ENCODE results near the gene ASNS. TPM values are rescaled to one million over a fixed set of nuclear protein-coding genes. Genes with fewer than 3 reads are reported as not detected.

ASNS gene
- total and polyA plus RNA-seq, 2 of the 4 experiments (the other 2 are of a cell fraction): 36.6 to 39.4 TPM

GRCh38 chr7:97871659-97872024, 566 bp downstream of the ASNS start:
- POLR2A ChIA-PET (ENCODE audit: unreplicated experiment): no interaction called here
- Histone ChIP-seq H2BK15ac (ENCODE audit: low read depth, low read length) (no peak overlapping the region), H3K18ac (ENCODE audit: low read depth, low read length) (no peak overlapping the region), H4K91ac (ENCODE audit: insufficient read depth, low read depth, low read length) (peak overlapping the region; percentile 96), H4K8ac (ENCODE audit: low read depth in 2 of 2, low read length in 2 of 2) (peak overlapping the region; percentile 64 to 91; a peak in 2 of 4 replicates), H3K4ac (ENCODE audit: low read depth, low read length) (peak overlapping the region; percentile 97), H3K27me3 (ENCODE audit: control insufficient read depth, insufficient read depth, low read length) (no peaks in the 10 kb centered on the region), H3K56ac (ENCODE audit: extremely low read depth, insufficient read depth, low read length) (0 out of 2 replicates have a peak overlapping the region, but pooled peaks have one; percentile 1), H3K36me3 (ENCODE audit: control insufficient read depth, insufficient read depth, low read length) (peaks cover 7% of the 10 kb centered on the region; the same call in 1 of the 2 replicates), H3K9me3 (ENCODE audit: control insufficient read depth, insufficient read depth, low read length) (no peaks in the 10 kb centered on the region), H3K79me1 (ENCODE audit: low read depth in 1 of 2, low read length in 2 of 2) (peaks cover 9 to 17% of the 10 kb centered on the region in 2 experiments; a peak in 2 of 4 replicates), H3K9me1 (ENCODE audit: insufficient read depth, low read length) (no peaks in the 10 kb centered on the region), H2AFZ (replicated peaks; ENCODE audit: low read length, poor library complexity) (peak overlapping the region; percentile 99), H3K27ac (ENCODE audit: insufficient read depth, low read length) (peak overlapping the region; percentile 20), H2BK5ac (ENCODE audit: low read depth, low read length, poor library complexity, severe bottlenecking) (no peak overlapping the region), H3K4me1 (ENCODE audit: control insufficient read depth, insufficient read depth, low read length) (no peaks in the 10 kb centered on the region), H3K9ac (ENCODE audit: low read depth, low read length) (peak overlapping the region; percentile 83), H2AK9ac (replicated peaks; ENCODE audit: low read depth, low read length, poor library complexity) (peak overlapping the region; percentile 94), H2AK5ac (ENCODE audit: low read depth, low read length) (peak overlapping the region; percentile 3; the same call in 1 of the 2 replicates), H2BK120ac (ENCODE audit: low read depth, low read length) (0 out of 2 replicates have a peak overlapping the region, but pooled peaks have one; percentile 86), H3K14ac (replicated peaks; ENCODE audit: low read depth, low read length) (peak overlapping the region; percentile 88), H4K20me1 (ENCODE audit: insufficient read depth, low read length) (no peaks in the 10 kb centered on the region; the same call in 1 of the 2 replicates), H4K5ac (ENCODE audit: low read depth, low read length) (no peak overlapping the region; the same call in 1 of the 2 replicates), H3K4me2 (ENCODE audit: low read depth, low read length) (peak overlapping the region; percentile 75), H3K23ac (ENCODE audit: low read depth, low read length) (peak overlapping the region; percentile 93; the same call in 1 of the 2 replicates), H3K4me3 (ENCODE audit: insufficient read depth, low read depth, low read length) (peak overlapping the region; percentile 78), H2BK20ac (ENCODE audit: low read depth, low read length) (no peak overlapping the region)
- CTCF ChIA-PET: interaction anchor here (0.7 to 1.4 kb wide), 2 partner anchors 26 to 1514 kb away, joined by 5 read pairs; no protein-coding TSS in a partner anchor
- no TSS peak for BruUV-seq (replicated peaks)
- in situ Hi-C loops (cut with MboI; ENCODE audit: low sequenced_read_pairs): loop anchor here (25.0 kb wide), 1 partner anchor 291 kb away; no protein-coding TSS in a partner anchor
- DNase-seq (no peak), ATAC-seq (ENCODE audit: low read depth) (no peak)
- WGBS, 2 experiments (ENCODE audit: extremely low coverage in 2 of 2, insufficient read length in 1 of 2): 6% methylated on average over 14 of the region's 21 CpGs; no CpG with 5 or more reads in 1 of the 2 experiments
- intact Hi-C loops (cut with micrococcal nuclease): loop anchor here (1.0 to 5.0 kb wide), 2 partner anchors 56 to 297 kb away; no protein-coding TSS in a partner anchor
- TF ChIP-seq CHD1 (IDR thresholded peaks at IDR 0.05; ENCODE audit: low read depth, low read length) (no peak), POLR2A (IDR thresholded peaks at IDR 0.05; ENCODE audit: low read depth, low read length) (no peak), RCOR1 (IDR thresholded peaks at IDR 0.05; ENCODE audit: insufficient replicate concordance, low read length) (no peak), SMC3 (IDR thresholded peaks at IDR 0.05; ENCODE audit: low read depth, low read length) (no peak), CTCF (conservative IDR thresholded peaks at IDR 0.05; ENCODE audit: low read depth, low read length) (no peak), ELK1 (IDR thresholded peaks at IDR 0.05; ENCODE audit: borderline replicate concordance, low read depth, low read length) (no peak), BHLHE40 (IDR thresholded peaks at IDR 0.05; ENCODE audit: low read depth, low read length) (no peak), RFX5 (IDR thresholded peaks at IDR 0.05; ENCODE audit: low read depth, low read length) (no peak), MXI1 (IDR thresholded peaks at IDR 0.05; ENCODE audit: borderline replicate concordance, low read depth, low read length) (no peak), MAZ (IDR thresholded peaks at IDR 0.05; ENCODE audit: borderline replicate concordance, low read depth, low read length) (no peak), NFE2L2 (IDR thresholded peaks at IDR 0.05; ENCODE audit: low read depth, low read length) (no peak), FOS (IDR thresholded peaks at IDR 0.05; ENCODE audit: low read depth, low read length) (no peak), CEBPB (IDR thresholded peaks at IDR 0.05; ENCODE audit: low read depth, low read length) (no peak), RAD21 (IDR thresholded peaks at IDR 0.05; ENCODE audit: low read length) (no peak), MAFK (IDR thresholded peaks at IDR 0.05; ENCODE audit: low read depth, low read length) (no peak)
- TF ChIP-seq, protein P1, sequence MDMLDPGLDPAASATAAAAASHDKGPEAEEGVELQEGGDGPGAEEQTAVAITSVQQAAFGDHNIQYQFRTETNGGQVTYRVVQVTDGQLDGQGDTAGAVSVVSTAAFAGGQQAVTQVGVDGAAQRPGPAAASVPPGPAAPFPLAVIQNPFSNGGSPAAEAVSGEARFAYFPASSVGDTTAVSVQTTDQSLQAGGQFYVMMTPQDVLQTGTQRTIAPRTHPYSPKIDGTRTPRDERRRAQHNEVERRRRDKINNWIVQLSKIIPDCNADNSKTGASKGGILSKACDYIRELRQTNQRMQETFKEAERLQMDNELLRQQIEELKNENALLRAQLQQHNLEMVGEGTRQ (IDR thresholded peaks at IDR 0.05; ENCODE audit: low read depth, low read length): no peak
- dilution Hi-C loops (cut with HindIII; ENCODE audit: low sequenced_read_pairs, unreplicated experiment): no loop called here

Data from IMR-90 (cell line).